ENCODE measurements around the gene ZNF732. TPM values are rescaled to one million over a fixed set of nuclear protein-coding genes. Genes with fewer than 3 reads are reported as not detected.

Gene ZNF732
- total and polyA plus RNA-seq, 7 donors, result 0.12 to 0.36 TPM; not detected in 5

GRCh38 chr4:223913-224497, 81.3 kb downstream of the ZNF732 start:
- Histone ChIP-seq H3K27ac (no peak overlapping the region), H3K4me3 (no peak overlapping the region), H3K27me3 (no peaks in the 10 kb centered on the region), H3K9me3 (peaks cover 0 to 3% (median 1%) of the 10 kb centered on the region in 4 donors), H3K4me1 (no peaks in the 10 kb centered on the region), H3K36me3 (no peaks in the 10 kb centered on the region)
- intact Hi-C loops (cut with DNase I), result no loop called here
- 90 to 99% methylated on average over 1 of the region's 1 CpG for WGBS, 2 donors
- no peak for DNase-seq
- TF ChIP-seq EP300 (IDR thresholded peaks at IDR 0.05), result no peak
- TF ChIP-seq POLR2AphosphoS5 (IDR thresholded peaks at IDR 0.05), result no peak
- TF ChIP-seq POLR2A (IDR thresholded peaks at IDR 0.05), result no peak
- TF ChIP-seq CTCF (IDR thresholded peaks at IDR 0.05), result no peak

Small RNAs within 50 kb of the gene (small RNA-seq; reads per million reads assigned to genes)
- 0 to 0.06 (median 0) reads per million in 3 donors for gene AC079140.2
- 0 reads per million in 3 donors for gene MIR571

Other genes starting within 250 kb of the ZNF732 start
- 10 to 100 TPM in 1 of 4 donors, 1 to 10 TPM in 3; 7.7 to 13.2 (median 8.6) TPM for gene ZNF718, start 181.0 kb downstream of the ZNF732 start, total RNA-seq
- 1 to 10 TPM; 1.2 to 2.1 (median 1.4) TPM for gene ZNF718, start 181.0 kb downstream of the ZNF732 start, polyA plus RNA-seq
- 10 to 100 TPM; 17.4 to 24.4 (median 23.2) TPM for gene ZNF141, start 32.3 kb upstream of the ZNF732 start, total RNA-seq
- 1 to 10 TPM; 2.4 to 5.9 (median 3.2) TPM for gene ZNF141, start 32.3 kb upstream of the ZNF732 start, polyA plus RNA-seq
- gene ZNF721, start 193.7 kb upstream of the ZNF732 start, total RNA-seq, result 10 to 100 TPM; 19.0 to 25.5 (median 21.5) TPM
- gene ZNF721, start 193.7 kb upstream of the ZNF732 start, polyA plus RNA-seq, result 10 to 100 TPM in 1 of 3 donors, 1 to 10 TPM in 2; 6.2 to 11.1 (median 7.2) TPM
- 10 to 100 TPM; 32.1 to 71.2 (median 46.7) TPM for gene PIGG, start 193.7 kb upstream of the ZNF732 start, total RNA-seq
- 10 to 100 TPM in 1 of 3 donors, 1 to 10 TPM in 2; 6.0 to 38.0 (median 9.7) TPM for gene PIGG, start 193.7 kb upstream of the ZNF732 start, polyA plus RNA-seq